ENCODE measurements around the gene DYNLT3. TPM values are rescaled to one million over a fixed set of nuclear protein-coding genes. Genes with fewer than 3 reads are reported as not detected.

DYNLT3 gene
- total and polyA plus RNA-seq, 11 donors, result 9.8 to 32.1 (median 21.0) TPM

DNA sequence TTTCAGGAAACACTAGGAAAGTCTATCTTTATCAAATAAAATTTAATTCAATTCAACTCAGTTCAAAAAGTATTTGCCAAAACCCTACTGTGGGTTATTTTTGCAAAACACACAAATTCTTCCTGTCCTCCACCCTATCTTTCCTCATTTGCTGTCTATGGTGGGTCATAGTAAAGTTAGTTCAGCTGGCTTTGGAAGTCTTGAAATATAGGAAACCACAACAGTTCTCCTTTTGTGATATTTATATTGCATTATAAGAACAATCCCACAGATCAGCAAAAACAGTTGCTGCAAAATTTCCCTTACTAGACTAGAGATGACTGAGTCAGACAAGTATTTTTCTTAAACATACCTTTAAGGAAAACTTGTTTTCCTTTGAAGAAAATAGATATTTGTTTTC lies 45.3 kb downstream of the DYNLT3 start:
- Histone ChIP-seq H3K36me3 (peaks cover 0 to 31% (median 0%) of the 10 kb centered on the region in 9 donors), H3K4me1 (peaks cover 0 to 47% (median 0%) of the 10 kb centered on the region in 12 donors), H3K9me3 (no peaks in the 10 kb centered on the region), H3K27ac (no peak overlapping the region), H3K4me3 (no peak overlapping the region), H3K27me3 (no peaks in the 10 kb centered on the region)
- DNase-seq (no peak), ATAC-seq (peak in 1 of 4 donors; percentile 53)
- intact Hi-C loops (cut with DNase I), result no loop called here
- TF ChIP-seq, protein P1, sequence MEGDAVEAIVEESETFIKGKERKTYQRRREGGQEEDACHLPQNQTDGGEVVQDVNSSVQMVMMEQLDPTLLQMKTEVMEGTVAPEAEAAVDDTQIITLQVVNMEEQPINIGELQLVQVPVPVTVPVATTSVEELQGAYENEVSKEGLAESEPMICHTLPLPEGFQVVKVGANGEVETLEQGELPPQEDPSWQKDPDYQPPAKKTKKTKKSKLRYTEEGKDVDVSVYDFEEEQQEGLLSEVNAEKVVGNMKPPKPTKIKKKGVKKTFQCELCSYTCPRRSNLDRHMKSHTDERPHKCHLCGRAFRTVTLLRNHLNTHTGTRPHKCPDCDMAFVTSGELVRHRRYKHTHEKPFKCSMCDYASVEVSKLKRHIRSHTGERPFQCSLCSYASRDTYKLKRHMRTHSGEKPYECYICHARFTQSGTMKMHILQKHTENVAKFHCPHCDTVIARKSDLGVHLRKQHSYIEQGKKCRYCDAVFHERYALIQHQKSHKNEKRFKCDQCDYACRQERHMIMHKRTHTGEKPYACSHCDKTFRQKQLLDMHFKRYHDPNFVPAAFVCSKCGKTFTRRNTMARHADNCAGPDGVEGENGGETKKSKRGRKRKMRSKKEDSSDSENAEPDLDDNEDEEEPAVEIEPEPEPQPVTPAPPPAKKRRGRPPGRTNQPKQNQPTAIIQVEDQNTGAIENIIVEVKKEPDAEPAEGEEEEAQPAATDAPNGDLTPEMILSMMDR (IDR thresholded peaks at IDR 0.05), result no peak
- no peak for TF ChIP-seq POLR2A (IDR thresholded peaks at IDR 0.05)

DNA sequence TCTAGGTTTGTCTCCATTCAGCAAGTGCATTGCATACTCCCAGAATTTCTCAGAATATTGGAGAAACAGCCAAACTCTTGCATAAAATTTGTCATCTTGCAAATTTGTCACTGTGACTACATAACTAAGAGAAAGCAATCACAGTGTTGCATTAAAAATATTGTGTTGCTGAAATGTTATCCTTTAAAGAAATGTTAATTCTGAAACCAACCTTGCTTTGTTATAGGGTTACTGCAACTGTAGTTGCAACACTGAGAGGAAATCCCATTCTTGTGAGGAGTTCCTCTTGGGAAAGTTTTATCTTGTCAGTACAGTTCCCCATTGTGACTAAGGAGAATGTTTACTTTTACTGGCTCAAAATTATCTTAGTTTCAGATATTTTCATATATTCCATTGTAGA lies 46.7 kb downstream of the DYNLT3 start:
- ATAC-seq, result peak in 1 of 4 donors; percentile 34
- H3K4me3 ChIP-seq, result no peak overlapping the region
- peaks cover 0 to 25% (median 0%) of the 10 kb centered on the region in 9 donors for H3K36me3 ChIP-seq
- peak overlapping the region in 1 of 12 donors; percentile 69 for H3K27ac ChIP-seq
- intact Hi-C loops (cut with DNase I), result no loop called here
- TF ChIP-seq, protein P1 (IDR thresholded peaks at IDR 0.05), result no peak
- TF ChIP-seq POLR2A (IDR thresholded peaks at IDR 0.05), result no peak
- H3K4me1 ChIP-seq, result peaks cover 0 to 54% (median 0%) of the 10 kb centered on the region in 12 donors
- no peak for DNase-seq
- H3K27me3 ChIP-seq, result no peaks in the 10 kb centered on the region
- H3K9me3 ChIP-seq, result no peaks in the 10 kb centered on the region

DNA sequence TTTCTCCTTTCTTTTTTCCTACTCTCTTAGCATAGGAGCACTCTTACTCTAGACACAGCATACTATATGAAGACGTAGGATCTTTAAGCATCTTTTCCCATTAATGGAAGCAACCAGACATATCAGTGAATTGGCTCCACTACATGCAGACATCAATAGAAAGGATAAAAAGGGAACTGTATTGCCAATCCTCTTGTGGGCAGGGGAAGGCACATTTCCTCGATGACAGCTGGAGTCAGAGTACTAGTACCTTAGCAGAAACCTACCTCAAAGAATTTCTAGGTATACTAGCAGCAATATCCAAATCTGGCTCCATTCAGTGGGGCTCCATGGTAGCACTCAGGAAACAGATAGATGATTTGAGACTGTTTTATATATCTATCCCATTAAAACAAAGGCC lies 47.4 kb downstream of the DYNLT3 start:
- no peaks in the 10 kb centered on the region for H3K27me3 ChIP-seq
- peaks cover 0 to 22% (median 0%) of the 10 kb centered on the region in 9 donors for H3K36me3 ChIP-seq
- no peak overlapping the region for H3K4me3 ChIP-seq
- ATAC-seq (no peak), DNase-seq (no peak)
- no peaks in the 10 kb centered on the region for H3K9me3 ChIP-seq
- peak overlapping the region in 1 of 12 donors; percentile 53 for H3K27ac ChIP-seq
- 64 to 89% (median 80%) methylated on average over 2 of the region's 2 CpGs for WGBS, 4 donors
- intact Hi-C loops (cut with DNase I), result no loop called here
- TF ChIP-seq POLR2A (IDR thresholded peaks at IDR 0.05), result no peak
- TF ChIP-seq, protein P1 (IDR thresholded peaks at IDR 0.05), result no peak
- peaks cover 0 to 54% (median 0%) of the 10 kb centered on the region in 12 donors for H3K4me1 ChIP-seq

DNA sequence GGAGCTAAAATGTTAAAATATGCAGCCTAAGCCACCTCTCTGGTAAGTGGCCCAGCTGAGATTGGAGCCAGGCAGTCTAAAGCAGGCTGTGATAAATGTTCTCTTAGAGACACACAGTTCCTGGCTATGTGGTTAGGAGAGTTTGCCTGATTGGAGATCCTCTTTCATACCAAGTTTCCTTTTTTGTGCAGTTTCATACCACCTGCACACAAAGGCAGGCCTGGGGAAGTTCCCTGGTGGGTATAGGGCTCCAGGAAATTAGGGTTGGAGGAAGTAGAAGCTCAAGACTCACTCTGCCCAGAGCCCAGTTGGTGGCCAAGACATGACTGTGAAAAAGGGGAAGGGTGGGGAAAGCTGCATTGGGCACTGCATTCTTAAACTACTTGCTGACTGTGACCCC lies 50.6 kb downstream of the DYNLT3 start:
- TF ChIP-seq, protein P1 (IDR thresholded peaks at IDR 0.05), result no peak
- TF ChIP-seq POLR2A (IDR thresholded peaks at IDR 0.05), result no peak
- intact Hi-C loops (cut with DNase I), result no loop called here
- Histone ChIP-seq H3K4me3 (no peak overlapping the region), H3K4me1 (peaks cover 0 to 36% (median 0%) of the 10 kb centered on the region in 12 donors), H3K9me3 (no peaks in the 10 kb centered on the region), H3K27me3 (peaks cover 0 to 5% (median 0%) of the 10 kb centered on the region in 9 donors), H3K27ac (peak overlapping the region in 1 of 12 donors; percentile 28), H3K36me3 (peaks cover 0 to 5% (median 0%) of the 10 kb centered on the region in 9 donors)
- DNase-seq (peak in 3 of 5 donors; percentile 7 to 53 (median 37)), ATAC-seq (peak; percentile 39 to 89 (median 53))

All from heart left ventricle (tissue), 16 donors.